Fibroblast of lung (primary cell): ENCODE results near the gene ZNF70. TPM values are rescaled to one million over a fixed set of nuclear protein-coding genes. Genes with fewer than 3 reads are reported as not detected.

ENCODE experiments used
- DNase-seq, 2 donors: peaks; one replicate each; pipeline versions ENCODE4 v3.0.0 to v3.0.0-alpha.2; 2010; ENCODE audit warnings: low read depth in 2 of 2
- H2AFZ ChIP-seq: 2 replicates; pipeline ENCODE4 v1.5.1; 2012; ENCODE audit warnings: low read length, control low read depth, inconsistent platforms
- H3K27ac ChIP-seq: 2 replicates; pipeline ENCODE4 v1.5.1; 2011; ENCODE audit warnings: low read length, control low read depth; ENCODE audit not compliant: insufficient read depth
- H3K27me3 ChIP-seq: 2 replicates; pipeline ENCODE4 v1.5.1; 2011; ENCODE audit warnings: mild to moderate bottlenecking, low read length; ENCODE audit not compliant: control insufficient read depth, insufficient read depth
- H3K36me3 ChIP-seq: 2 replicates; pipeline ENCODE4 v1.5.1; 2011; ENCODE audit warnings: low read length; ENCODE audit not compliant: control insufficient read depth, insufficient read depth
- H3K4me1 ChIP-seq: 2 replicates; pipeline ENCODE4 v1.5.1; 2011; ENCODE audit warnings: low read length; ENCODE audit not compliant: control insufficient read depth, insufficient read depth; ENCODE audit errors: extremely low read depth
- H3K4me2 ChIP-seq: 2 replicates; pipeline ENCODE4 v1.5.1; 2011; ENCODE audit warnings: low read length, control low read depth; ENCODE audit not compliant: insufficient read depth; ENCODE audit errors: extremely low read depth
- H3K4me3 ChIP-seq, 4 experiments: fragments of 200-600 bp in 1 of 4; sonication (generic) in 1 of 4; replicated peaks in 1 of 4; 2 replicates each; pipeline ENCODE4 v1.5.1; 2011 to 2016; ENCODE audit warnings: low read length in 4 of 4, low read depth in 3 of 4, mild to moderate bottlenecking in 3 of 4, control low read depth in 2 of 4, inconsistent platforms in 1 of 4, mixed read lengths in 1 of 4; ENCODE audit not compliant: insufficient read depth in 1 of 4; ENCODE audit errors: control extremely low read depth in 1 of 4
- H3K79me2 ChIP-seq: 2 replicates; pipeline ENCODE4 v1.5.1; 2012; ENCODE audit warnings: mild to moderate bottlenecking, low read length, inconsistent platforms; ENCODE audit not compliant: control insufficient read depth, insufficient read depth
- H3K9ac ChIP-seq: 2 replicates; pipeline ENCODE4 v1.5.1; 2011; ENCODE audit warnings: mild to moderate bottlenecking, low read length, control low read depth; ENCODE audit not compliant: insufficient read depth
- H3K9me3 ChIP-seq: 2 replicates; pipeline ENCODE4 v1.5.1; 2012; ENCODE audit warnings: low read depth, low read length; ENCODE audit not compliant: control insufficient read depth, insufficient read depth
- H4K20me1 ChIP-seq: 2 replicates; pipeline ENCODE4 v1.5.1; 2011; ENCODE audit warnings: low read length; ENCODE audit not compliant: control insufficient read depth, insufficient read depth; ENCODE audit errors: extremely low read depth
- CTCF ChIP-seq, 2 donors: IDR thresholded peaks in 1 of 2; conservative IDR thresholded peaks in 1 of 2; 1 replicate in 1 of 2; 2 replicates in 1 of 2; pipeline ENCODE4 v1.5.1; 2011 to 2012; ENCODE audit warnings: low read length in 2 of 2, control low read depth in 1 of 2, inconsistent platforms in 1 of 2, low read depth in 1 of 2, mild to moderate bottlenecking in 1 of 2
- EZH2 ChIP-seq: IDR thresholded peaks from 2 replicates; pipeline ENCODE4 v1.5.1; 2012; ENCODE audit warnings: low read length, control low read depth, mild to moderate bottlenecking; ENCODE audit errors: missing control alignments
- polyA plus RNA-seq, 2 donors: library from polyadenylated mRNA; depleted of rRNA in 1 of 2; stranded (reverse) in 1 of 2; unstranded in 1 of 2; fragments of >200 nt; gene quantifications; 2 replicates each; pipeline ENCODE4 v1.2.1, GENCODE V29; 2011 to 2012; ENCODE audit warnings: missing spikeins in 1 of 2
- total RNA-seq: library from RNA; depleted of rRNA; stranded (reverse); fragments of >200 nt; gene quantifications from 2 replicates; pipeline ENCODE4 v1.2.1, GENCODE V29; 2014

ZNF70 gene
- total and polyA plus RNA-seq, 2 donors (not counting 1 experiment from before 2014, with no cell fraction given) = 1.2 to 3.1 TPM

GRCh38 chr22:23753385-23753784 is 2.5 kb upstream of the ZNF70 start:
- Histone ChIP-seq H3K36me3 (no peaks in the 10 kb centered on the region), H2AFZ (no peak overlapping the region), H3K27me3 (no peaks in the 10 kb centered on the region), H3K27ac (no peak overlapping the region), H3K4me2 (no peak overlapping the region), H3K9ac (no peak overlapping the region), H3K4me3 (no peak overlapping the region), H3K79me2 (no peaks in the 10 kb centered on the region), H3K9me3 (no peaks in the 10 kb centered on the region), H4K20me1 (no peaks in the 10 kb centered on the region), H3K4me1 (no peaks in the 10 kb centered on the region)
- DNase-seq = no peak
- TF ChIP-seq CTCF (conservative IDR thresholded peaks at IDR 0.05 in 1 of 2, IDR thresholded peaks at IDR 0.05 in 1 of 2; ENCODE audit: low read depth in 1 of 2, low read length in 2 of 2) = no peak
- TF ChIP-seq EZH2 = no peak

DNA sequence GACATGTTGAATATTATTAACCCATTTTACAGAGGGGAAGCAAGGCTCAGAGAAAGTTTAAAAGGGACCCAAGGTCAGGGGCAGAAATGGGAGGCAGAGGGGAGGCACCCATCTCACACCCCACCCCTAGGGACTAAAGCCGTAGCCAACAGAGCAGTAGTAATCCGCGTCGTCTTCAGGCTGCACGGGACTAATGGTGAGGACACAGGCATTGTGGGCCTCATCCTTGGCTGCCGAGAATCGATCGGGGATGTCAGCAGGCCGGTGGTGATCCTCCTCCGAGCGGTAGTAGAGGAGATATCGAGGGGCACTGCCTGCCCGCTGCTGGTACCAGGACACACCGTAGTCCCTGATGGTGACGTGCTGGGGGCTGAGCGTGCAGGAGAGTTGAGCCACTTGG is 1.8 kb upstream of the ZNF70 start:
- no peak for DNase-seq
- Histone ChIP-seq H4K20me1 (no peaks in the 10 kb centered on the region), H3K4me1 (no peaks in the 10 kb centered on the region), H3K4me3 (no peak overlapping the region), H3K36me3 (no peaks in the 10 kb centered on the region), H3K27me3 (no peaks in the 10 kb centered on the region), H3K9ac (no peak overlapping the region), H3K4me2 (no peak overlapping the region), H2AFZ (no peak overlapping the region), H3K27ac (no peak overlapping the region), H3K79me2 (no peaks in the 10 kb centered on the region), H3K9me3 (no peaks in the 10 kb centered on the region)
- TF ChIP-seq CTCF (conservative IDR thresholded peaks at IDR 0.05 in 1 of 2, IDR thresholded peaks at IDR 0.05 in 1 of 2; ENCODE audit: low read depth in 1 of 2, low read length in 2 of 2) (no peak), EZH2 (no peak)

- no peaks in the 10 kb centered on the region for H3K4me1 ChIP-seq
- no peak overlapping the region for H3K9ac ChIP-seq
- no peak for TF ChIP-seq CTCF (conservative IDR thresholded peaks at IDR 0.05 in 1 of 2, IDR thresholded peaks at IDR 0.05 in 1 of 2; ENCODE audit: low read depth in 1 of 2, low read length in 2 of 2)
- no peaks in the 10 kb centered on the region for H3K36me3 ChIP-seq
- no peak overlapping the region for H3K4me2 ChIP-seq
- no peaks in the 10 kb centered on the region for H4K20me1 ChIP-seq
- H3K4me3 ChIP-seq = no peak overlapping the region
- H2AFZ ChIP-seq = no peak overlapping the region
- no peak for DNase-seq
- no peaks in the 10 kb centered on the region for H3K9me3 ChIP-seq
- H3K27ac ChIP-seq = no peak overlapping the region
- H3K79me2 ChIP-seq = no peaks in the 10 kb centered on the region
- no peaks in the 10 kb centered on the region for H3K27me3 ChIP-seq
Observed at GRCh38 chr22:23752090-23752691, 1.3 kb upstream of the ZNF70 start.
